AG04450 (cell line): Measurements from ENCODE around the gene MSH2. TPM values are rescaled to one million over a fixed set of nuclear protein-coding genes. Genes with fewer than 3 reads are reported as not detected.
"Not testable (repeated sequence)": the region's sequence is repeated elsewhere in the genome, so short reads cannot be mapped to it uniquely, and the experiment has no call there.

Experiments
- CTCF ChIA-PET: fragments of 300-600, 350-600 bp; formaldehyde crosslinking; extraction: SDS; loops from one replicate; lab custom pipeline; 2022; ENCODE audit warnings: antibody characterized with exemption, inconsistent platforms; lab: Charles Lee
- POLR2A ChIA-PET: fragments of 350-600 bp; formaldehyde crosslinking; extraction: SDS; loops from one replicate; lab custom pipeline; 2021; ENCODE audit warnings: antibody characterized with exemption, inconsistent platforms; lab: Yijun Ruan, JAX
- DNase-seq: peaks from one replicate; pipeline ENCODE4 v3.0.0-alpha.2; 2011; ENCODE audit warnings: low read depth, low spot score
- H3K27ac ChIP-seq: one replicate; pipeline ENCODE4 v1.5.1; 2012; ENCODE audit warnings: low read depth, low read length, control low read depth
- H3K27me3 ChIP-seq: one replicate; pipeline ENCODE4 v1.6.0; 2012; ENCODE audit warnings: low read length; ENCODE audit not compliant: control insufficient read depth, insufficient read depth
- H3K4me3 ChIP-seq: 2 replicates; pipeline ENCODE4 v1.5.1; 2011; ENCODE audit warnings: mild to moderate bottlenecking, low read depth, low read length, control low read depth
- H3K9me3 ChIP-seq: 2 replicates; pipeline ENCODE4 v1.5.1; 2012; ENCODE audit warnings: low read length; ENCODE audit not compliant: control insufficient read depth, insufficient read depth
- polyA plus RNA-seq: library from polyadenylated mRNA; depleted of rRNA; stranded (reverse); fragments of >200 nt; gene quantifications from 2 replicates; pipeline ENCODE4 v1.2.3, GENCODE V29; 2011
- TF ChIP-seq, protein P1 (sequence below): IDR thresholded peaks from 2 replicates; pipeline ENCODE4 v1.5.1; 2011; ENCODE audit warnings: low read depth, low read length, control low read depth, inconsistent platforms

MSH2 gene
- polyA plus RNA-seq, 1 experiment = 18.4 TPM

- ChIA-PET POLR2A (no interaction called here), CTCF (no interaction called here)
- Histone ChIP-seq H3K9me3 (no peaks in the 10 kb centered on the region; the same call in 1 of the 2 replicates), H3K4me3 (no peak overlapping the region), H3K27me3 (no peaks in the 10 kb centered on the region), H3K27ac (no peak overlapping the region)
- TF ChIP-seq, protein P1, sequence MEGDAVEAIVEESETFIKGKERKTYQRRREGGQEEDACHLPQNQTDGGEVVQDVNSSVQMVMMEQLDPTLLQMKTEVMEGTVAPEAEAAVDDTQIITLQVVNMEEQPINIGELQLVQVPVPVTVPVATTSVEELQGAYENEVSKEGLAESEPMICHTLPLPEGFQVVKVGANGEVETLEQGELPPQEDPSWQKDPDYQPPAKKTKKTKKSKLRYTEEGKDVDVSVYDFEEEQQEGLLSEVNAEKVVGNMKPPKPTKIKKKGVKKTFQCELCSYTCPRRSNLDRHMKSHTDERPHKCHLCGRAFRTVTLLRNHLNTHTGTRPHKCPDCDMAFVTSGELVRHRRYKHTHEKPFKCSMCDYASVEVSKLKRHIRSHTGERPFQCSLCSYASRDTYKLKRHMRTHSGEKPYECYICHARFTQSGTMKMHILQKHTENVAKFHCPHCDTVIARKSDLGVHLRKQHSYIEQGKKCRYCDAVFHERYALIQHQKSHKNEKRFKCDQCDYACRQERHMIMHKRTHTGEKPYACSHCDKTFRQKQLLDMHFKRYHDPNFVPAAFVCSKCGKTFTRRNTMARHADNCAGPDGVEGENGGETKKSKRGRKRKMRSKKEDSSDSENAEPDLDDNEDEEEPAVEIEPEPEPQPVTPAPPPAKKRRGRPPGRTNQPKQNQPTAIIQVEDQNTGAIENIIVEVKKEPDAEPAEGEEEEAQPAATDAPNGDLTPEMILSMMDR = no peak
- no peak for DNase-seq
Measured at GRCh38 chr2:47420214-47420613, 17.3 kb downstream of the MSH2 start.

GRCh38 chr2:47420683-47421082 lies 17.7 kb downstream of the MSH2 start:
- H3K9me3 ChIP-seq, POLR2A ChIA-PET, H3K4me3 ChIP-seq, H3K27me3 ChIP-seq, H3K27ac ChIP-seq, DNase-seq, CTCF ChIA-PET: not testable (repeated sequence)

GRCh38 chr2:47422016-47422415 lies 19.1 kb downstream of the MSH2 start:
- DNase-seq = no peak
- H3K9me3 ChIP-seq = no peaks in the 10 kb centered on the region; the same call in 1 of the 2 replicates
- POLR2A ChIA-PET = no interaction called here
- H3K27me3 ChIP-seq = no peaks in the 10 kb centered on the region
- H3K27ac ChIP-seq = no peak overlapping the region
- CTCF ChIA-PET = interaction anchor here (0.5 to 3.4 kb wide), 8 partner anchors 8 to 346 kb away, joined by 3 to 16 read pairs (median 4); no protein-coding TSS in a partner anchor
- TF ChIP-seq, protein P1 = no peak
- no peak overlapping the region for H3K4me3 ChIP-seq

GRCh38 chr2:47422560-47422959 lies 19.6 kb downstream of the MSH2 start:
- CTCF ChIA-PET = interaction anchor here (0.6 to 3.4 kb wide), 7 partner anchors 8 to 346 kb away, joined by 3 to 16 read pairs (median 5); no protein-coding TSS in a partner anchor
- POLR2A ChIA-PET = no interaction called here
- H3K9me3 ChIP-seq = no peaks in the 10 kb centered on the region; the same call in 1 of the 2 replicates
- TF ChIP-seq, protein P1 = no peak
- DNase-seq = no peak
- H3K4me3 ChIP-seq = no peak overlapping the region
- no peaks in the 10 kb centered on the region for H3K27me3 ChIP-seq
- H3K27ac ChIP-seq = no peak overlapping the region

DNA sequence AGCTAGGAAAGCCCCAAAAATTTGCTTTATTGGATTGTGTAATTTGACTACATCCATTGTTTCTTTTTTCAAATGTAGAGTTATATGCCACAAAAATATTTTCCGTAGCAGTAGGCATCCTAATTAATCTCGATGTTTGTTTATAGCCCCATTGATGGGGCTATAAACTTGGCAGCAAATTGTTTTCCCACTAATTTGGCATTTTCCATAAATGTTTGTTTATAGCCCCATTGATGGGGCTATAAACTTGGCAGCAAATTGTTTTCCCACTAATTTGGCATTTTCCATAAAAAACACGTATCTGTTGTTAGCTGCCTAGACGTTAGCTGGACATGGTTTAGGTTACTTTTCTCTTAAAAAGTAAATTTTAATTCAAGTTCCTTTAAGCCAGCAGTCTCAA lies 23.8 kb downstream of the MSH2 start:
- Histone ChIP-seq H3K27me3 (no peaks in the 10 kb centered on the region), H3K9me3 (no peaks in the 10 kb centered on the region; the same call in 1 of the 2 replicates), H3K27ac (no peak overlapping the region), H3K4me3 (no peak overlapping the region)
- POLR2A ChIA-PET = no interaction called here
- DNase-seq = no peak
- TF ChIP-seq, protein P1 = no peak
- CTCF ChIA-PET = interaction anchor here (0.6 to 1.8 kb wide), 3 partner anchors 11 to 362 kb away, joined by 5 to 12 read pairs (median 8); no protein-coding TSS in a partner anchor
